GM19351 (cell line): ENCODE results near the gene SIAE.

Experiments used
- ATAC-seq: cut with Tn5 transposase; IDR thresholded peaks from one replicate; pipeline ENCODE4 v1.9.1; 2021; ENCODE audit warnings: mild to moderate bottlenecking, moderate library complexity; ENCODE audit not compliant: unreplicated experiment

SIAE gene

DNA sequence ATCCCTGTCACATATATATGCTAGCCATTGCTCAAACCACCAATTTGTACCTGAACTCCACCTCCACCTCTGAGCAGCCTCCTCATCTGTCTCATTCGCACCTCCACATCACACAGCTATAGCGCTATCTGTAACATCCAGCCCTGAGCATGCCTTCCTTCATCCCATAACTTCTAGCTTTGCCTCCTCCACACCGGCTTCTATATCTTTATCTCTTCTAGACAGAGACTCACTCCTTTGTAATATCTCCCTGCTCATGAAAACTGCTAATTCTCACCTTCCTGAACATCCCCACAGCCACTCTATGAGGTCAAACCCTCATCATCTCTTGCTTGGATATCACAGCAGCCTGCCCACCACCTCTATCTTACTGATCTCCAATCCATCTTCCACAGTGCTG lies 5.9 kb downstream of the SIAE start:
- no peak for ATAC-seq

DNA sequence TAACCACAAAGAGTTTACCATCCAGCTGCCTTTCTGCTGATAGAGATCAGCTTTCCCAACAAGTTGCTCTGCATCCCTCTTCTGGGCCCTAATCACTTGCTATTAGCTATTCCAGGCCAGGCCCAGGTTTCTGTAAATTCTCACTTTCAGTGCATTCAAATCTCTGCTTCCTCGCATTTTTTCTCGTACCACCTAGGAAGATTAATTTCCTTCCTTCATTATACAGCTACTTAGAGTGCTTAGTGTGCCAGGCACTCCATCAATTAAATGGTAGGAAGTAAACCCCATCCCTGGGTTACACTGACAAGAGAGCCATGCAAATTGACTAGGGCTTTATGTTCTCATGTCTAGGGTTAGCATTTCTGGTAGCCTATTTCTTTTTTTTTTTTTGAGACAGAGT lies 9.7 kb downstream of the SIAE start:
- ATAC-seq, result no peak

DNA sequence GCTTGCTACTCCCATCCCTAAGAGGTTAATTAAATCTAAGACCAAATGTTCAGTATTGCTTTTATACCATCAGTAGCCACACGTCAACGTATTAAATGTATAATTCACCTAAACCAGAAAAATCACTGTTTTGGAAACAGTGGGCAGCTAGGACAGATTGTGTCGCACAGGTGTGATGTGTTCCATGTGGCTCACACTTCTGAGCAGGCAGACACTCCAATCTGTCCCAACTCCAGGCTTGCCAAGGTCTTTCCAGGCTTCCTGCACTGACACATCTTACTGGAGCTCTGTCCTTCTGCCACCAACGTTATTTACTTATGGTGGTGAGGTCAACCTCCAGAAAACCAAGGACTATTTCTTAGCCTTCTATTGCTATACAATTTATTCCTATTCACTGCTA lies 11.4 kb downstream of the SIAE start:
- ATAC-seq, result no peak

DNA sequence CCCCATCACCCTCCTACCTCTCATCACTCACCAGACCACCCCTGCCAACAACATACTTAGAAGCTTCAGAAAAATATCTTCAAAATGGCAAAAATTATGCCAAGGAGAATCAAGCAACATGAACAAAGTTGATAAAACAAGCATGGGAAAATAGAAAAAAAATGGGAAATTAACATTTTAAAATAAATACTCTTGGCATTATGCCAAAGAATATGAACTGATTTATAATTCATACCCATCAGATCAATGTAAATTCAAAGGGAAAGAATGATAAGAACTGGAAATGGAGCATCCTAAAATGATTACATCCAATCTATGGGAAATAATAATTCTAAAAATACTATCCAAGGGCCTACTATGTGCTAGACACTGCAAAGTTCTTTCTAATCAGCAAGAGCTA lies 12.0 kb downstream of the SIAE start:
- no peak for ATAC-seq

DNA sequence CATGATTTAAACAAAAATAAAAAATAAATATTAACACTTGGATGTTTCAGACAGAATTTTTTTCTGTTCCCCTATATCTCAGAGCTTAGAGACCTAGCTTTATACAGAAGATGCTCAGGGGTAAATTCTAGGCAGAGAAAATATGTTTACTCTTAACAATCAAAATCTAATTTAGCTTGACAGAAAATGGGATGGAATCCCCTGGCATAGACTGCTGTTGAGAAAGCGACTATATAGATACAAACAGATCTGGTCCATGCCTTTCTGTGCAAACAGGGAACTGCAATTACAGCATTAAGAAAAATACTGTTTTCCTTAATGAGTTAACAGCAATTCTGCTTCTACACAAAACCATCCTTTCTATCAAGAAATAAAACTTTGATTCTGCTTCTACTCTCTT lies 14.6 kb downstream of the SIAE start:
- no peak for ATAC-seq

DNA sequence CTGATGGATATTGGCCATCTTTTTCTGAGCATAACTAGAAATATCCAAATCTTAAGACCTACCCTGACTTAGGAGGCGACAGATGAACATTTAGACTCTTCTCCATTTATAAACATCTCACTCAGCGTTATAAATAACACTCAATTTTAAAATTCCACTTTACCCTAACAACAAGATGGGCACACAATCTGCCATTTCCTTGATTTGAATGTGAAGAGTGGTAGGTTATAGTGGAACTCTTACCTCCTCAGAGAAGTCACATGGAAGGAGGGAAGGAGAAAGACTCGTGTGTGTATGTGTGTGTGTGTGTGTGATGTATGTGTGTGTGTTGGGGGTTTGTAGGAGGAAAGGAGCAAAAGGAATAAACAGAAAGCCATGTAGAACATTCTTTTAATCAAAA lies 15.0 kb downstream of the SIAE start:
- no peak for ATAC-seq

DNA sequence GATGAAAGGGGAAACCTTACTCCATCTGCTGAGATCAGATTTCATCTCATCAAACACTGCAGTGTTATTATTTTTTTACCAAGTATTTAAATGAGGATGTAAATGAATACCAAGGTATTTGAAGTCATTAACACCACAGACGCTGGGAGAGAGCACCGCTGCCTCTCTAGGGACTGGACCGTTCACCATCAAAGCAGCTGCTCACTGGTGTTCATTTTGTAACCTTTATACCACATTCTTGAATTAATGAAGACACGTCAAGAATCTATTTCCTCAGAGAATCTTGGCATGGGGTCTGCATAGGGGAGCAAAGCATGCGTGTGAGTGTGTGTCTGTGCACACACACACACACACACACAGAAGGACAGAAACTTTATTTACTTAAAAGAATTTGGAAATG lies 15.6 kb downstream of the SIAE start:
- ATAC-seq, result no peak

DNA sequence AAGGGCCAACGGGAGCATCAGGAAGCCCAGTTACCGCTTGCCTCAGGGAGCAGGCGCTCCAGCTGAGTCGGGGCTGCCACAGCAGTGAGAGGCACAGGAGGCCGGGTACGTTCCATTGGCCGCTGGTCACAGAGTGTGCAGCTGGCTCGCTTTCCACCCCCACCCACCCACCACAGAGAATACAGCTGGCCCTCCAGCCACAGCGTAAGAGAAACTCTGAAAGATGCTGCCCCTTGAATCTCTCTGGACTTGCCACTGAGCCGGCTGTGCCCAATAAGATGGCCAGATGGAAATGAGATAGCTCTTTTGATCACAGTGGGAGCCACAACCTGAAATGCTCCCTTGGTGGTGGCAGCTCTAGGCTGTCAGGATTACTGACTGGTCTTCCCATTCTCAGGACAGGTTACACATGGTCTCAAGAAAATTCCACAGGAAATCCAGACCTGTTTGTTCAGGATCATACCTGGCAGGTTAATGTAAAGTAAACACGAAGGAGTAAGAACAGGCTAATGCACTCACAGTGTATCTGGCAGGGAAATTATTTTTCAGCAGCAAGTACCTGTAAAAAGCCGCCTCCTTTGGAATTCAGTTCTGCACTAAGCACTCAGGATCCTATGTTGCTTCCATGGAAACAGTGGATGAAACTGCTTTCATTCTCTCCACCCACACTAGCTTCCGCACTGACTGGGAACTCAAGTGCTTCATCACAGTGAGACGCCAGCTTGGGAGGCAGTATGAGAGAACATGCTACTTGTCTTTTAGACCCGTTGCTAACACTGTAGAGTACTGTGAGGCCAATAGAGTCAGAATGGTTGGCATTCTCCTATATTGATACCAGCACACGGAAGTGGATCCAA lies 16.5 kb downstream of the SIAE start:
- ATAC-seq, result no peak

DNA sequence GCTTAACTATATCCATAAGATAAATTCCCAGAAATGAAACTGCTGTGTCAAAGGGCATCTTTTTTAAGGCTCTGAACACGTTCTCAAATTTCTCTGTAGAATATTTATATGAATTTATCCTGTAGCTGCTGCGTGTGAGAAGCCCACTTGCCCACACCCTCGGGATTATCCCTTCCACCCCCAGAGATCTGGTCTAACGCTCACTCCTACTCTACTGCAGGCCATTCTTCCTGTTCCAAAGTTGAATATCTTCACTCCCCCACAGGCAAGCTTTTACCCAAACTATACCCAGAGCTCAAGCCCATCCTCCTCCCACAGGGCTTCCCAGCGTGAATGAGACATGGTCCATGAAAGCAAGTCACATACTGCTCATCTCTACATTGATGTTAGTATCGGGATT lies 24.9 kb downstream of the SIAE start:
- no peak for ATAC-seq

DNA sequence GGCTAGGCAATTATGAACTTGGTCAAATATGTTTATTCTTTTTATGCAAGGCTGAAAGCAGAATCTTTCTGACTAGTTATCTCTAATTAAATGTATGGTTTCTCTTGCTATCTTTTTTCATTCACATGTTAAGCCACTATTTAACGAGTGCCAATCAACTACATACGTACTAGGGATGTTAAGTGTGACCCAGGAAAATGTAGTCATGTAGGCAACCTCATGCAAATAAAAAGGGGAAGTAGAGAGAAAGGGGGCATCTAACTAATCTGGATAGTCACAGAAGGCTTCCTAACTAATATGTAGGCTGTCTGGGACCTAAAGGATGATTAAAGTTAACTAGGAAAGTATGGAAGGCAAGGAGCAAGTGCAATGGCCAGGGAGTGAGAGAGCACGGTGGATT lies 27.4 kb downstream of the SIAE start:
- ATAC-seq, result peak; percentile 60

DNA sequence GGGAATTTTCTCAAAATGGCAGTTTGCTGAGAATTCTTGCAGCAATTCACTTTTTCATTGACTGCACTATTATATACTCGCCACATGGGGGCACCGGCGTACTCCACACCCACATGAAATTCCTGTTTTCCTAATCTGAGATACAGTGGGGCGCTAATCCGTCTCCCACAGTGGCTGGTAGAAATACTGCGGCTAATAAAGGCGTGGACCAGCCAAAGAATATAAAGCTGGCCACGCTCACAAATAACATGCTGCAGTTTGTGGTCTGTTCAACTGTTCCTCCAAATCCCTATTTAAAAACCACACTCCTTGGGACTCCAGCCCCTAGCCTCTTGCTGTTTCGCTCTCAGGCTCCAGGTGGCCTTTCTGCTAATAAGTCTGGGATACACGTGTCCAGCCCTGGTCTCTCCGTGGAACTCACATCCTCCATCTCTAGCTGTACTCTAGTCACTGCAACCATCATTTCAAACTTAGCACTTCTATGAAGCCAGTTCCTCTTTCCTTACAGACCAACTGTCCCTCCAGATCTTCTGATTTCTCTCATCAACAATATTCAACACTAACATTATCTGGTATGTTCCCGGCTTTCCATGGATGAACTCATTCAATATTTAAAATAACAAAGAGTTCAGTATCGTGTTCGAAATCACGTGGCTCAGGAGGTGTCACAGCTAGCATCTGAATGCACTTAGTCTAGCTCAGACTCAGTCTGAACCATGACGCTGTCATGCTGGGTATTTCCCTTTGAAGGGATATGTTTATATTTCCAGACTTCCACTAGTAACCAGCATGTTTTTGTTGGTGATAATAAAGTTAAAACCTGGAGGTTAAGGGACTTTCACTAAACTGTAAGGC lies 28.9 kb downstream of the SIAE start:
- peak; percentile 69 for ATAC-seq

DNA sequence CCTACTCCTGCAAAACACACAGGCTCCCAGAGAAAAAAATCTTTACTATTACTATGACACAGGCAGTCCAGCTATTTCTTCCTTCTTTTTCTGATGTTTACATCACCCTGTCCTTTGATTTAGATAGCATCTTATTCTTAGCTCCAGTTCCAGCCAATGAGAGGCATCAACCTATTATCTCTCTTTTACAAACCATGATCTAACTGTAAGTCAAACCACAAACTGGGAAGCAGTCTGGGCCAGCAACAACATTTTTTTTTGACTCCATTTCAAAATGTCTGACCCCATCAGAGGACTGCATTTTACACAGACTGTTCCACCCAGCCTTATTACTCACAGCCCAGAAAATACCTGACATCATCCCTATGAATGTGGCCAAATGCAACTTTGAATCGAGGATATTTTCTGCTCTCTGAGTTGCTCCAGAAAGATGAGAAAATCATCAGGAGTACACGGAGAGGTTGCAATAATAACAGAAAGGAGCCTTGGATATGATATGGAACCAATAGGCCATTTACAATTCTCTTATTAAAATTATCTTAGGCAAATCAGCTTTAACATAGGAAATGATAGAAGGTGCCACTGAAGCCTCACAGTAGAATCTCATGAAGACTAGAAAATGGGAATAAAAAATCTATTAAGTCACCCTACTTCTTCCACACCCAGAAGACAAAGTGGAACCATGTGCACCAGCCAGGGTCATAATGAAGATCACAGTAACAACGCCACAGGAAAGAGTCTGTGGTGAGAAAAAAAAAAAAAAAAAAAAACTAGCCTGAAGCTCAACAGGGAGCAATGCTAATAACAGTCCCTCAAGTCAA lies 29.7 kb downstream of the SIAE start:
- ATAC-seq, result no peak

DNA sequence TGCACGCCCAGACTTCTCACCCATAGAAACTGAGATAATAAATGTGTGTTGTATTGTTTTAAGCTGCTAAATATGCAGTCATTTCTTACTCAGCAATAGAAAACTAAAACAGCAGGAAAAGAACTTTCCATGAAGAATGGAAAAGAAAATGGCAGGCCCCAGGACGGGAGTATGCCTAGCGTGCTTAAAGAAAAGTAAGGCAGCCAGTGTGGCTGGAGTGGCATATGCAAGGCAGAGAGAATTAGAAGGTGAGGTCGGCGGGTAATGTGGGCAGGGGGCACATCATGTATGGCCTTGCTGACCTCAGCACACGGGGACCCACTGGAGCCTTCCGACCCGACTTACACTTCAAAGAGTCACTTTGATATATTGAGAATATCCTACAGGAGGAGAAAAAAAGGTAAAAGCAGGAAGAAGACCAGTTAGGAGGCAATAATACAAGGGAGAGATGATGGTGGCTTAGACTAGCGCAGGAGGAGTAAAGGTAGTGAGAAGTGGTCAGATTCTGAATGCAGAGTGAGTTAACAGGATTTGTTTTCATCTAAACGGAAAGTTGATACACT lies 30.4 kb downstream of the SIAE start:
- ATAC-seq, result no peak

DNA sequence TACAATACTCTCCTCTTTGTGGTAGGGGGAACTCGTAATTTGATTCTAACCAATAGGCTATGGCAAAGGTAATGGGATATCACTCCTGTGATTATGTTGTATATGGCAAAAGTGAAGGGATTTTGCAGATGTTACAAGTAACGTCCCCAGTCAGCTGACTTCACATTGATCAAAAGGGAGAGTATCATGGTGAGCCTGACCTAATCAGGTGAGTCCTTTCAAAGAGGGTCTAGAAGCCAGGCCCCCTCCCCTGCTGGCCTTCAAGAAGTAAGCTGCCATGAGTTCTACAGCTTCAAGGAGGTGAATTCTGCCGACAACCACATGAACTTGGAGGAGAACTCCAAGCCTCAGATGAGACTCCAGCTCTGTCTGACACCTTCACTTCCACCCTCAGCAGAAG lies 30.9 kb downstream of the SIAE start:
- ATAC-seq, result no peak

DNA sequence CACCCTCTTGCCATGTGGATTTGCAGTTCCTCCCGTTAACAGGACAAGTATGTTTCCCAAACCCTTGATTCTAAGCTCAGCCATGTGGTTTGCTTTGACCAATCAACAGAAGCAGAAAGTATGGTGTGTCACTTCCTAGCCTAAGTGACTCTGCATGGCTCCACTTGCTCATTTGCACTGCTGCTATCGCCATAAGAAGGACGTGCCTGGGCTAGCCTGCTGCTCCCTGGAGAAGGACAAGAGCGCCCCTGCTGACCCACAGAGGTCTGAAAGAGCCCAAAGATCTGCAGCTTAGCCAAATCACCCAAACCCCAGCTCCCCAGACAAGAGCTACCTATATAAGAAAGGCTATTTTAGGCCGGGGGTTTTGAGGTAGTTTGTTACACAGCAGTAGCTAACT lies 32.9 kb downstream of the SIAE start:
- no peak for ATAC-seq

DNA sequence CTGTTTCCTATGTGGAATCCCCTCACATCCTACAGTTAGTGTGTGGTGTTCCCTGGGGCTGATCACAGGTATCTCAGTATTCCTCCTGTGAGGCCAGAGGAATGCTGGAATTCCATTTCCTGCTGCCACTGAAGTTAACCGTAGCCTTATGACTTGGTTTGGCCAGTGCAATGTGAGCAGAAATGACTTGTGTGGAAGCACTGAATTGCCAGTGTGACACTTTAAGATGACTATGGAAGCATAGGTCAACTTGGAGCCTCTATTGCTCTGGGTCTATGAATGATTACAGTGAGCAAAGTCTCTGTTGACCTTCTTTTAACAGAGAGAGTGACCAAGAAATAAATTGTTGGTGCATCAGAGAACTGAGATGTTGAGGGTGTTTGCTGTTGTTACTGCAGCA lies 34.4 kb downstream of the SIAE start:
- no peak for ATAC-seq

DNA sequence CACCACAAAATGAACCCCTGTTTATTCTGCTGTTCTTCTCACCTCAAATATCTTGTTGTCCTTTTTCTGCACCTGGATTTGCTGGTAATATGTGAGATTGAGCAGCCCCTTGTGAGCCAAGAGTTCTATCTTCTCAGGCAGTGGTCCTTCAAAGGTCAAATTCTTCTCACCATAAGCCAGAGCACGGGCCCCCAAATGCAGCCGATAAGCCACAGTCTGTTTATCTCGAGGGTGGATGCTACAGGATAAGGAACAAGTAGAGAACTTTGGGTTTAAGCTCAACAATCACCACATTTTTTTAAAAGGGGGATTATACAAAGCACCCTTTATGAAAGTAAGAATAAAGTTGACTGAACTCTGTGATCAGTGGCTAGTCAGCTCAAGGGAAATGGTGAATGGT lies 35.0 kb downstream of the SIAE start:
- ATAC-seq, result no peak

DNA sequence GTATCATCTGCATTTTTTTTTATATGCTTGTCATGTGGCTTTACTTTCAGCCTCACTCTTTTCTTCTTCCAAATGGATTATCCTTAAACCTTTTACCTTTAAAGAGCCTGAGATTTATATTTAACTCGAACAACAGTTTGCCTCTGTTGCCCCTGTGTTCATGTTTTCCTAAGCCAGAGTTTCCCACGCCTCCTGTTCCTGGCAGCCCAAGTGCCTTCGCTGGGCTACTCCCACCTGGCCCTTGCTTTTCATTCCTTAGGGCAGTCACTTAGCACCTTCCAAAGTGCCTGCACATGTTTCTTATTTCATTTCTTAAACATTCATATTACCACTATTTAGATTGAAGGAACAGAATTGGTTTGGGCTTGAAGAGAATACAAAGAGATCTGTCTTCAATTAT lies 37.6 kb downstream of the SIAE start:
- ATAC-seq, result no peak

DNA sequence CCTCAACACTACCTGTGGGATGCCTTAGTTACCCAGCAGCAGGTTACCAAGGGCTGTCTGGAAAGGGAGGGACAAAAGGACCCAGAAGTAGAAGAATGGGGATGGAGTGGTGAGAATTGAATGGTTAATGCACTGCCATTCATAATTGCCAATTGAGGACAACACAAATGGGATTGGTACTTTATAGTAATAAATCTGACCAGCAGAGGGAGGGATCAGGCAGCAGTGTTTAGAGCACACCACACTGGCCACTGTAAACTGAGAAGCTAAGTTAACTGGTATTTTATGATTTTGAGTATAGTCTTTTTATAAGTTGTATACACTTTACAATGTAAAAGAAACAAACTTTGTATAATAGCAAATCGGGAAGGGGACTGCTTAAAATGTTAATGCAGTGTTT lies 40.2 kb downstream of the SIAE start:
- no peak for ATAC-seq

DNA sequence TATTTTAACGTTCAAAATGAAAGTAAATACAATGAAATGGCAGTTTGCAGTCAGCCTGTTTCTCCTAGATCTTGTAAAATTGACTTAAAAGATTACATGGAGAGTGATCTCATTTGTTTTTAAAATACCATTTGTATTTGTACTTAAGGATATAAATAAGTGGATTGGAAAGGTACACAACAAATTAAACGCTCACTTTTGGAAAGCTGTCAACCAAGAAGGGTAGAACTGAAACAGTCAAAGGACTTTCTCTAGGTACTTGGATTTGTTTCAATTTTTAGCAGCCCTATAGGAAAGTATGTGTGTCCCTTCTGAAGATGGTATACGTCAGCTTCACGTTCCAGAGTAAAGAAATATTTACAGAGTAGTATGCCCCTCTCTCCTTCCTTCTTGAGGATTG lies 43.6 kb downstream of the SIAE start:
- ATAC-seq, result no peak

DNA sequence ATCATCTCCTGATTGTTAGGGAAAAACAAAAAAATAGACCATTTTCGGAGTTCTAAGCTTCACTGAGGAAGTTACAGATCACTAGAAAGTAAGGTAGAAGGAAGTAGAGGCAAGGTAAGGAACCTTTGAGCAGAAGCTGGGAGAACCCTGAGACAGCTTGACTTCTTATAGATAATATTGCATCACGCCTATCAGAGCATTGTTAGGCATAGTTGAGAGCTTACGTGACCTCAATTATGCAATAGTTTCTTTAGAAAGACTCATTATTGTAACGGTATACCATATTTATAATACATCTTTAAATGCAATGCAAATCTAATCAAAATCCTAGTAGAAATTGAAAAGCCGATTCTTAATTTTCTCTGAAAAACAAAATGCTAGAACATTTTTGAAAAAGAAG lies 46.0 kb downstream of the SIAE start:
- ATAC-seq, result no peak
